Thyroid gland (tissue), 4 donors: ENCODE data around the gene ALAS1.

Source experiments
- POLR2A ChIP-seq, 2 donors: fragments of 450-650 bp; IDR thresholded peaks; one replicate each; pipeline ENCODE4 v1.6.1; 2017; ENCODE audit warnings: antibody characterized with exemption in 2 of 2, mild to moderate bottlenecking in 2 of 2, moderate library complexity in 1 of 2
- TF ChIP-seq, protein P1 (sequence below), 6 experiments: fragments of 200-600 bp in 3 of 6; fragments of 450-650 bp in 3 of 6; sonication (generic) in 3 of 6; IDR thresholded peaks; one replicate each; pipeline ENCODE4 v1.5.1; 2016 to 2019; ENCODE audit warnings: antibody characterized with exemption in 6 of 6, mild to moderate bottlenecking in 2 of 6, inconsistent platforms in 1 of 6, moderate library complexity in 1 of 6

GRCh38 chr3:52248165-52248541, 50.2 kb downstream of the ALAS1 start:
- TF ChIP-seq POLR2A (IDR thresholded peaks at IDR 0.05), result no peak
- TF ChIP-seq, protein P1, sequence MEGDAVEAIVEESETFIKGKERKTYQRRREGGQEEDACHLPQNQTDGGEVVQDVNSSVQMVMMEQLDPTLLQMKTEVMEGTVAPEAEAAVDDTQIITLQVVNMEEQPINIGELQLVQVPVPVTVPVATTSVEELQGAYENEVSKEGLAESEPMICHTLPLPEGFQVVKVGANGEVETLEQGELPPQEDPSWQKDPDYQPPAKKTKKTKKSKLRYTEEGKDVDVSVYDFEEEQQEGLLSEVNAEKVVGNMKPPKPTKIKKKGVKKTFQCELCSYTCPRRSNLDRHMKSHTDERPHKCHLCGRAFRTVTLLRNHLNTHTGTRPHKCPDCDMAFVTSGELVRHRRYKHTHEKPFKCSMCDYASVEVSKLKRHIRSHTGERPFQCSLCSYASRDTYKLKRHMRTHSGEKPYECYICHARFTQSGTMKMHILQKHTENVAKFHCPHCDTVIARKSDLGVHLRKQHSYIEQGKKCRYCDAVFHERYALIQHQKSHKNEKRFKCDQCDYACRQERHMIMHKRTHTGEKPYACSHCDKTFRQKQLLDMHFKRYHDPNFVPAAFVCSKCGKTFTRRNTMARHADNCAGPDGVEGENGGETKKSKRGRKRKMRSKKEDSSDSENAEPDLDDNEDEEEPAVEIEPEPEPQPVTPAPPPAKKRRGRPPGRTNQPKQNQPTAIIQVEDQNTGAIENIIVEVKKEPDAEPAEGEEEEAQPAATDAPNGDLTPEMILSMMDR (IDR thresholded peaks at IDR 0.05), result no peak
